GM12864 (cell line): ENCODE data around the gene CHN2.

ENCODE experiments used
- DNase-seq: peaks from one replicate; pipeline ENCODE4 v3.0.0-alpha.2; 2011; ENCODE audit warnings: low read depth
- H3K4me3 ChIP-seq: 2 replicates; pipeline ENCODE4 v1.5.1; 2011; ENCODE audit warnings: mild to moderate bottlenecking, low read depth, low read length, control low read depth
- TF ChIP-seq, protein P1 (sequence below): IDR thresholded peaks from 2 replicates; pipeline ENCODE4 v1.5.1; 2011; ENCODE audit warnings: low read depth, mild to moderate bottlenecking, moderate library complexity, low read length, control low read depth, inconsistent platforms; ENCODE audit errors: missing control alignments

Gene CHN2

DNA sequence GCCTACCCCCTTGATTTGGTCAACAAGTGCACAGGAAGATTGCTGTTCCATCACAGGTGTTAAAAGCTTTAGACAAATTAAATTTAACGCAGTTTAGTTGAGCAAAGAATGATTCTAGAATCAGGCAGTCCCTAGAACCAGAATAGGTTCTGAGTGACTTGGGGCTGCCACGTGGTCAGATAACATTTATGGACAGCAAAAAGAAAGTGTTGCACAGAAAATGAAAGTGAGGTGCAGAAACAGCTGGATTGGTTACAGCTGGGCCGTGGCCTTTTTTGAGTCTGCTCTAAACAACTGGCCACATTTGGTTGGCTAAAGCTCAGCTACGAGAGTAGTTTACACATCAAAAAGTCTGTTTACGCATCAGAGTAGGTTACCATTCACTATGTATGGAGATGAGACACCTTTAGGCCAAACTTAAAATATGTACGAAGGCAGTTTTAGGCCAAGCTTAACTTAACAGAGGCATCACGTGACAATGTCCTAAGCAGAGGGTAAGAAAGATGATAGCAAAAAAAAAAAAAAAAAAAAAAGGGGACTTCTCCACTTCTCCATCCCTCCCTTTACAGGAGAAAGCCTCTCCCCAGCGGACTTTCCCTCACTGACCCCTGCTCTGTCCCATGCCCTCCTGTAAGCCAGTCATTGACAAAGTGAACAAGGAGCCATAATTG is 235.8 kb downstream of the CHN2 start:
- TF ChIP-seq, protein P1, sequence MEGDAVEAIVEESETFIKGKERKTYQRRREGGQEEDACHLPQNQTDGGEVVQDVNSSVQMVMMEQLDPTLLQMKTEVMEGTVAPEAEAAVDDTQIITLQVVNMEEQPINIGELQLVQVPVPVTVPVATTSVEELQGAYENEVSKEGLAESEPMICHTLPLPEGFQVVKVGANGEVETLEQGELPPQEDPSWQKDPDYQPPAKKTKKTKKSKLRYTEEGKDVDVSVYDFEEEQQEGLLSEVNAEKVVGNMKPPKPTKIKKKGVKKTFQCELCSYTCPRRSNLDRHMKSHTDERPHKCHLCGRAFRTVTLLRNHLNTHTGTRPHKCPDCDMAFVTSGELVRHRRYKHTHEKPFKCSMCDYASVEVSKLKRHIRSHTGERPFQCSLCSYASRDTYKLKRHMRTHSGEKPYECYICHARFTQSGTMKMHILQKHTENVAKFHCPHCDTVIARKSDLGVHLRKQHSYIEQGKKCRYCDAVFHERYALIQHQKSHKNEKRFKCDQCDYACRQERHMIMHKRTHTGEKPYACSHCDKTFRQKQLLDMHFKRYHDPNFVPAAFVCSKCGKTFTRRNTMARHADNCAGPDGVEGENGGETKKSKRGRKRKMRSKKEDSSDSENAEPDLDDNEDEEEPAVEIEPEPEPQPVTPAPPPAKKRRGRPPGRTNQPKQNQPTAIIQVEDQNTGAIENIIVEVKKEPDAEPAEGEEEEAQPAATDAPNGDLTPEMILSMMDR, result no peak
- DNase-seq, result no peak
- no peak overlapping the region for H3K4me3 ChIP-seq

DNA sequence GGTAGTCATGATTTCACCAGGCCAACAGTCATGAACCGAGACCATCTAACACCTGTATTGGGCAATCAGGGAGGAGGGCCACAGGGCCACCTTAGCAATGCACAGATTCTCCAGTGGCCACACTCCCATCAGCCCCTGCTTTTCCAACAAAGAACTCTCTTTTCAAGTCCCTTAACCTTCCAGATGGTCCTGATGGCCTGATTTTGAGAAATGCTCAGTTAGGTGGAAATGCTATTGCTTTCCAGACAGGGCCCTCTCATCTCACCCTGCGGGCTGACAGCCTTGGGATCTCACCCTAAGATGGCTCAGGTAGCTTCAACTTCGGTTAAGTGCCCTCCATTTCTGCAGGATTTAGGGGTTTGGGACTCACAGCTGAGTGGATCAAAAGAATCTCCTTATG is 237.1 kb downstream of the CHN2 start:
- TF ChIP-seq, protein P1, result no peak
- H3K4me3 ChIP-seq, result no peak overlapping the region
- DNase-seq, result no peak

DNA sequence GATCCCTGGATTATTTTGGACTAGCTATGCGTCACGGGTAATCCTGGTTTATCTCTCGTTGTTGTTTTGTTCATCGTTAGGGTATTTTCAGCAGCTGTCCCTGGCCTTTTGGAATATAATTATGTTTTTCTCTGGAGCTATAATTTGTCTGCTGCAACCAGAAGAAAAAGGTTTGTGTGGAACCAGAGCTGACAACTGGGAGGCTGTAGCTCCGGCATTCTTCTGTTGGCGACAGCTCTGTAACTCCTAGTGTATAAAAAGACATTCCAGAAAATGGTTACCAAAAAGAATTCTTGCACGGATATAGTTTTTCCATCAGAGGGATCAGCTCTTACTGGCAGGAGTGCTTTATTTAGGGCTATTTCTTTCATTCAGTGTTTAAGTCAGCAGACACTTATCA is 238.1 kb downstream of the CHN2 start:
- no peak for DNase-seq
- H3K4me3 ChIP-seq, result no peak overlapping the region
- TF ChIP-seq, protein P1, result no peak

DNA sequence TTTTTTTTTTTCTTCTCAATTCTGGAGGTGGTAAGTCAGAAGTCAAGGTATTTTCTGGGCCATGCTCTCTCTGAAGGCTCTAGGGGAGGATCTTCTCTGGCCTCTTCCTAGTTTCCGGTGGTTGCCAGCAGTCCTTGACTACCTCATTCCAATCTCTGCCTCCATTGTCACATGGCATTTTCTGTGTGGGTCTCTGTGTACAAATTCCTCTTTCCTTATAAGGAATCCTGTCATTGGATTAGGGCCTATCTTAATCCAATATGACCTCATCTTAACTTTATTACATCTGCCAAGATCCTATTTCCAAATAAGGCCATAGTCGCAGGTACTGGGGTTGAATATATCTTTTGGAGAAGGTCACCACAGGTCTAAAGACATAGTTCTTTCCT is 239.8 kb downstream of the CHN2 start:
- H3K4me3 ChIP-seq, result no peak overlapping the region
- TF ChIP-seq, protein P1, result no peak
- DNase-seq, result no peak

DNA sequence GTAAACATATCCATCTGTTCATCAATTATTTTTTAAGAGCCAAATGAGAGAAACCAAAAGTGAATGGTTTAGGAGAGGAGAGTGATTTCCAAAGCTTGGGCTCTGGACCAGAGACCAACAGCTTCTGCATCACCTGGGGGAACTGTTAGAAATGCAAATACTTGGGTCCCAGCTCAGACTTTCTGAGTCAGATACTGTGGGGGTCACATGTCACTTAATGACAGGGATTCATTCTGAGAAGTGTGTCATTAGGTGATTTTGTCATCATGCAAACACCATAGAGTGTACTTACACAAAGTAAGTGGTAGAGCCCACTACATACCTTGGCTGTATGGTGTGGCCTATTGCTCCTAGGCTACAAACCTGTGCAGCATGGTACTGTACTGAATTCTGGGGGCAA is 240.6 kb downstream of the CHN2 start:
- no peak overlapping the region for H3K4me3 ChIP-seq
- TF ChIP-seq, protein P1, result no peak
- DNase-seq, result no peak

DNA sequence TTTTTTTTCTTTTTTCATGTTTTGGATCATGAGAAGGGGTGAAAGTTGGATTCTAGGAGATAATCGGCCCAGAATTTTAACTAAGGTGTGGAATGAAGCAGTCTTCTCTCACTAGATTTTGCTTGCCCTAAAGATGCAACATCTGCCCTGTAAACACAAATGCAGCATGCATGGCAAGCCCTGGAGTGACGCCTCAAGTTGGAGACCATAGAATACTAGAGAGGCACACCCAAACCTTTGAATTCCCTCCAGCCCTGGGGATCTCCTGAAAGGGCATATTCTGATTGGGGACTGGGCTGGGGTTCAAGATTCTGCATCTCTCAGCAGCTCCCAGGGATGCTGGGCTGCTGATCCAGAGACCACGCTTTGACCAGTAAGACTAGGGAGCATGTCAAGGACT is 241.3 kb downstream of the CHN2 start:
- TF ChIP-seq, protein P1, result no peak
- H3K4me3 ChIP-seq, result no peak overlapping the region
- no peak for DNase-seq

DNA sequence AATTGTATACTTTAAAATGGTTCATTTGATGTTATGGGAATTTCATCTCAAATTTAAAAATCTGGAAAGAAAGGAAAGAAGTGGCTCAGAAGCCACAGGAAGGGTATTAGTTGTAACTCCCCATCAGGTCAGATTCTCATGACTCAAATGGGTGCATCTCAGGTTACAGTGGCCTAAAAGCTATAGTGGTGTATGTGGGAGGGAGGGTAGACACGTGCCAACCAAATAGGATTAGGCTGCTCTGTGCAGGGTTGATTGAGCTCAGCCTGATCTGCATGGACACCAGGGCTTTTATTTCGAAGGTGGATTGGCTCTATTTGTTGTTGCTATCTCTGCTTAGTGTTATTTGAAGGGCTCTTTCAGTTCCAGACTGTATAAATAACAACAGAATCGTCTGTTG is 247.6 kb downstream of the CHN2 start:
- TF ChIP-seq, protein P1, result no peak
- no peak overlapping the region for H3K4me3 ChIP-seq
- DNase-seq, result no peak
